Panc1 (cell line): ENCODE measurements around the gene HMOX1. TPM values are rescaled to one million over a fixed set of nuclear protein-coding genes. Genes with fewer than 3 reads are reported as not detected.

Source experiments
- ATAC-seq: fragments of 200-7000 bp; cut with Tn5 transposase; 2 replicates; pipeline ENCODE4 v1.9.1; 2020; ENCODE audit warnings: mild to moderate bottlenecking, moderate library complexity
- BruUV-seq: library from RNA; stranded (reverse); fragments of 400-500 nt; replicated peaks from 2 replicates; lab custom pipeline; 2021; lab: Mats Ljungman, UMichigan
- CTCF ChIA-PET: fragments of 300-600 bp; sonication (Branson Sonifier 250); formaldehyde crosslinking; loops from one replicate; lab custom pipeline; 2022; ENCODE audit warnings: antibody characterized with exemption; lab: Charles Lee
- POLR2A ChIA-PET: fragments of 300-600 bp; sonication (Branson Sonifier 250); formaldehyde crosslinking; loops from one replicate; lab custom pipeline; 2022; ENCODE audit warnings: antibody characterized with exemption; lab: Charles Lee
- DNase-seq: peaks from one replicate; pipeline ENCODE4 v3.0.0-alpha.2; 2010; ENCODE audit warnings: low read depth, low spot score
- H3K27ac ChIP-seq: 2 replicates; pipeline ENCODE4 v1.5.1; 2011; ENCODE audit warnings: mild to moderate bottlenecking, low read length, inconsistent platforms
- H3K27me3 ChIP-seq: fragments of 200-500 bp; sonication (Bioruptor generic); 2 replicates; pipeline ENCODE4 v1.6.0; 2014; ENCODE audit warnings: low read length, inconsistent platforms; ENCODE audit not compliant: control insufficient read depth, insufficient read depth
- H3K36me3 ChIP-seq: fragments of 200-500 bp; sonication (Bioruptor generic); 2 replicates; pipeline ENCODE4 v1.5.1; 2014; ENCODE audit warnings: inconsistent platforms, mild to moderate bottlenecking, low read length, moderate library complexity; ENCODE audit not compliant: control insufficient read depth, insufficient read depth
- H3K4me1 ChIP-seq: 2 replicates; pipeline ENCODE4 v1.5.1; 2011; ENCODE audit warnings: inconsistent platforms, mild to moderate bottlenecking, low read length, moderate library complexity; ENCODE audit not compliant: control insufficient read depth, insufficient read depth
- H3K4me3 ChIP-seq, 2 experiments: 2 replicates each; pipeline ENCODE4 v1.5.1; 2011 to 2012; ENCODE audit warnings: low read depth in 2 of 2, low read length in 2 of 2, mild to moderate bottlenecking in 2 of 2, inconsistent platforms in 1 of 2, moderate library complexity in 1 of 2
- H3K9me3 ChIP-seq: fragments of 200-500 bp; sonication (Bioruptor generic); 2 replicates; pipeline ENCODE4 v1.5.1; 2014; ENCODE audit warnings: low read depth, mild to moderate bottlenecking, inconsistent platforms, low read length, moderate library complexity; ENCODE audit not compliant: control insufficient read depth, insufficient read depth
- POLR2AphosphoS5 ChIP-seq: IDR thresholded peaks from 2 replicates; pipeline ENCODE4 v1.6.1; 2012; ENCODE audit warnings: mild to moderate bottlenecking, low read depth, low read length, moderate library complexity
- SIN3A ChIP-seq: IDR thresholded peaks from 2 replicates; pipeline ENCODE4 v1.6.1; 2012; ENCODE audit warnings: low read depth, mild to moderate bottlenecking, low read length, moderate library complexity, borderline replicate concordance; ENCODE audit not compliant: insufficient read depth
- TCF7L2 ChIP-seq: IDR thresholded peaks from 2 replicates; pipeline ENCODE4 v1.6.1; 2011; ENCODE audit warnings: mild to moderate bottlenecking, low read depth, low read length, inconsistent platforms
- in situ Hi-C: cut with HindIII; loops from 2 replicates; pipeline ENCODE4 v1.10.0; 2016; ENCODE audit warnings: low sequenced_read_pairs, low pct_unique_long_range_greater_than_20kb
- intact Hi-C: fragments of 100-400 bp; cut with micrococcal nuclease; formaldehyde crosslinking; loops from one replicate; pipeline ENCODE4 v1.10.0; 2022; ENCODE audit not compliant: unreplicated experiment
- total RNA-seq: library from RNA; stranded (reverse); gene quantifications from one replicate; pipeline ENCODE4 v1.2.1, GENCODE V29; 2021; ENCODE audit not compliant: unreplicated experiment
- TF ChIP-seq, protein P1 (sequence below), 2 experiments: IDR thresholded peaks; 2 replicates each; pipeline ENCODE4 v1.6.1; 2011 to 2012; ENCODE audit warnings: low read depth in 2 of 2, control low read depth in 1 of 2, low read length in 1 of 2, mild to moderate bottlenecking in 1 of 2, moderate library complexity in 1 of 2; ENCODE audit not compliant: insufficient read depth in 1 of 2
- TF ChIP-seq, protein P2 (sequence below): fragments of 450-650 bp; IDR thresholded peaks from 2 replicates; pipeline ENCODE4 v1.5.1; 2017; ENCODE audit warnings: mild to moderate bottlenecking

Gene HMOX1
- total RNA-seq, 1 experiment from 2014 or later: 105 TPM

DNA sequence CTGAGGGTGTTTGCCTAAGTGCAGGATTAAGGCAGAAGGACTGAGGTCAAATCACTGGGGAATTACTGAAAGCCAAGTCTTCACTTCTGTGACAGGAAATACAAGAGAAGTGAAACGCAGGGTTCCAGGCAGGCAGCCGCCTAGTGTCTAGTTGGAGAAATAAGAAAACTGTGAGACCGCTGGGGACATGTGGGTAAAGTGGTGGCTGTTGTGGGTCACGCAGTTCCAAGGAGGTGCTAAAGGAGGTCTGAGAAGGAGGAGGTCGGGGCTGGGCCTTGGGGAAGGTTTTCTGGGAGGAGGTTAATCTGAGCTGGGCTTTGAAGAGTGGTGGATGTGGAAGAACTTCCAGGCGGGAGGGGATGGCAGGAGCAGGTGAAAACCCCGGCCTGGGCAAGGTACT lies 30.2 kb downstream of the HMOX1 start:
- no peak overlapping the region for H3K4me3 ChIP-seq
- no peaks in the 10 kb centered on the region for H3K4me1 ChIP-seq
- no peak for ATAC-seq
- TF ChIP-seq, protein P1, sequence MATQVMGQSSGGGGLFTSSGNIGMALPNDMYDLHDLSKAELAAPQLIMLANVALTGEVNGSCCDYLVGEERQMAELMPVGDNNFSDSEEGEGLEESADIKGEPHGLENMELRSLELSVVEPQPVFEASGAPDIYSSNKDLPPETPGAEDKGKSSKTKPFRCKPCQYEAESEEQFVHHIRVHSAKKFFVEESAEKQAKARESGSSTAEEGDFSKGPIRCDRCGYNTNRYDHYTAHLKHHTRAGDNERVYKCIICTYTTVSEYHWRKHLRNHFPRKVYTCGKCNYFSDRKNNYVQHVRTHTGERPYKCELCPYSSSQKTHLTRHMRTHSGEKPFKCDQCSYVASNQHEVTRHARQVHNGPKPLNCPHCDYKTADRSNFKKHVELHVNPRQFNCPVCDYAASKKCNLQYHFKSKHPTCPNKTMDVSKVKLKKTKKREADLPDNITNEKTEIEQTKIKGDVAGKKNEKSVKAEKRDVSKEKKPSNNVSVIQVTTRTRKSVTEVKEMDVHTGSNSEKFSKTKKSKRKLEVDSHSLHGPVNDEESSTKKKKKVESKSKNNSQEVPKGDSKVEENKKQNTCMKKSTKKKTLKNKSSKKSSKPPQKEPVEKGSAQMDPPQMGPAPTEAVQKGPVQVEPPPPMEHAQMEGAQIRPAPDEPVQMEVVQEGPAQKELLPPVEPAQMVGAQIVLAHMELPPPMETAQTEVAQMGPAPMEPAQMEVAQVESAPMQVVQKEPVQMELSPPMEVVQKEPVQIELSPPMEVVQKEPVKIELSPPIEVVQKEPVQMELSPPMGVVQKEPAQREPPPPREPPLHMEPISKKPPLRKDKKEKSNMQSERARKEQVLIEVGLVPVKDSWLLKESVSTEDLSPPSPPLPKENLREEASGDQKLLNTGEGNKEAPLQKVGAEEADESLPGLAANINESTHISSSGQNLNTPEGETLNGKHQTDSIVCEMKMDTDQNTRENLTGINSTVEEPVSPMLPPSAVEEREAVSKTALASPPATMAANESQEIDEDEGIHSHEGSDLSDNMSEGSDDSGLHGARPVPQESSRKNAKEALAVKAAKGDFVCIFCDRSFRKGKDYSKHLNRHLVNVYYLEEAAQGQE (IDR thresholded peaks at IDR 0.05; ENCODE audit: insufficient read depth in 1 of 2, low read depth in 2 of 2, low read length in 1 of 2): no peak
- TF ChIP-seq, protein P2, sequence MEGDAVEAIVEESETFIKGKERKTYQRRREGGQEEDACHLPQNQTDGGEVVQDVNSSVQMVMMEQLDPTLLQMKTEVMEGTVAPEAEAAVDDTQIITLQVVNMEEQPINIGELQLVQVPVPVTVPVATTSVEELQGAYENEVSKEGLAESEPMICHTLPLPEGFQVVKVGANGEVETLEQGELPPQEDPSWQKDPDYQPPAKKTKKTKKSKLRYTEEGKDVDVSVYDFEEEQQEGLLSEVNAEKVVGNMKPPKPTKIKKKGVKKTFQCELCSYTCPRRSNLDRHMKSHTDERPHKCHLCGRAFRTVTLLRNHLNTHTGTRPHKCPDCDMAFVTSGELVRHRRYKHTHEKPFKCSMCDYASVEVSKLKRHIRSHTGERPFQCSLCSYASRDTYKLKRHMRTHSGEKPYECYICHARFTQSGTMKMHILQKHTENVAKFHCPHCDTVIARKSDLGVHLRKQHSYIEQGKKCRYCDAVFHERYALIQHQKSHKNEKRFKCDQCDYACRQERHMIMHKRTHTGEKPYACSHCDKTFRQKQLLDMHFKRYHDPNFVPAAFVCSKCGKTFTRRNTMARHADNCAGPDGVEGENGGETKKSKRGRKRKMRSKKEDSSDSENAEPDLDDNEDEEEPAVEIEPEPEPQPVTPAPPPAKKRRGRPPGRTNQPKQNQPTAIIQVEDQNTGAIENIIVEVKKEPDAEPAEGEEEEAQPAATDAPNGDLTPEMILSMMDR: no peak
- BruUV-seq: TSS peak; percentile 34
- H3K9me3 ChIP-seq: no peaks in the 10 kb centered on the region
- H3K36me3 ChIP-seq: peaks cover 5% of the 10 kb centered on the region
- POLR2A ChIA-PET: no interaction called here
- H3K27ac ChIP-seq: no peak overlapping the region
- CTCF ChIA-PET: no interaction called here
- H3K27me3 ChIP-seq: no peaks in the 10 kb centered on the region
- intact Hi-C loops: no loop called here
- no peak for DNase-seq
- in situ Hi-C loops: no loop called here

DNA sequence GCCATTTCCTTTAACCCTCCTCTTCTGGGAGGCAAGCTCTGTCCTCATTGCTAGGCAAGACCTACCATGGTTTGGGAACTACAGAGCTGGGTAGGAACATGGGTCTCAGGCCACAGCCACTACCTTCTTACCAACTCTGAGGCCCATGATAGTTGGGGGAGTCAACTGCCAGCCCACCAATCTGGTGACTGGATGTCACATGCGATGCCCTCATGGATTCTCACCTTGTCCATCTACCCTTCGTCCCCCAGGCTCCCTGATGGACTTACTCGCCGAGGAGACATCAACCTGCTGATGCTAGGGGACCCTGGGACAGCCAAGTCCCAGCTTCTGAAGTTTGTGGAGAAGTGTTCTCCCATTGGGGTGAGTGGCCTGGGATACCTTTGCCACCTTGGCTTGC lies 32.7 kb downstream of the HMOX1 start:
- Histone ChIP-seq H3K27ac (no peak overlapping the region), H3K36me3 (peaks cover 3% of the 10 kb centered on the region), H3K9me3 (no peaks in the 10 kb centered on the region), H3K27me3 (no peaks in the 10 kb centered on the region), H3K4me3 (no peak overlapping the region), H3K4me1 (no peaks in the 10 kb centered on the region)
- intact Hi-C loops: no loop called here
- no peak for TF ChIP-seq SIN3A
- TF ChIP-seq, protein P2: no peak
- TF ChIP-seq TCF7L2: no peak
- TF ChIP-seq, protein P1 (IDR thresholded peaks at IDR 0.05; ENCODE audit: insufficient read depth in 1 of 2, low read depth in 2 of 2, low read length in 1 of 2): no peak
- TF ChIP-seq POLR2AphosphoS5: no peak
- in situ Hi-C loops: no loop called here
- DNase-seq (no peak), ATAC-seq (no peak)
- ChIA-PET CTCF (interaction anchor here (0.6 kb wide), 1 partner anchor 9 kb away, joined by 3 read pairs; no protein-coding TSS in a partner anchor), POLR2A (no interaction called here)
- no TSS peak for BruUV-seq
